Jurkat, Clone E6-1 (cell line): ENCODE data around the gene ITGBL1.

Experiments
- DNase-seq: peaks from one replicate; pipeline ENCODE4 v3.0.0-alpha.2; 2011; ENCODE audit warnings: low read depth, low spot score
- H3K4me3 ChIP-seq: 2 replicates; pipeline ENCODE4 v1.5.1; 2011; ENCODE audit warnings: mild to moderate bottlenecking, low read length, control low read depth, moderate library complexity

The ITGBL1 gene

DNA sequence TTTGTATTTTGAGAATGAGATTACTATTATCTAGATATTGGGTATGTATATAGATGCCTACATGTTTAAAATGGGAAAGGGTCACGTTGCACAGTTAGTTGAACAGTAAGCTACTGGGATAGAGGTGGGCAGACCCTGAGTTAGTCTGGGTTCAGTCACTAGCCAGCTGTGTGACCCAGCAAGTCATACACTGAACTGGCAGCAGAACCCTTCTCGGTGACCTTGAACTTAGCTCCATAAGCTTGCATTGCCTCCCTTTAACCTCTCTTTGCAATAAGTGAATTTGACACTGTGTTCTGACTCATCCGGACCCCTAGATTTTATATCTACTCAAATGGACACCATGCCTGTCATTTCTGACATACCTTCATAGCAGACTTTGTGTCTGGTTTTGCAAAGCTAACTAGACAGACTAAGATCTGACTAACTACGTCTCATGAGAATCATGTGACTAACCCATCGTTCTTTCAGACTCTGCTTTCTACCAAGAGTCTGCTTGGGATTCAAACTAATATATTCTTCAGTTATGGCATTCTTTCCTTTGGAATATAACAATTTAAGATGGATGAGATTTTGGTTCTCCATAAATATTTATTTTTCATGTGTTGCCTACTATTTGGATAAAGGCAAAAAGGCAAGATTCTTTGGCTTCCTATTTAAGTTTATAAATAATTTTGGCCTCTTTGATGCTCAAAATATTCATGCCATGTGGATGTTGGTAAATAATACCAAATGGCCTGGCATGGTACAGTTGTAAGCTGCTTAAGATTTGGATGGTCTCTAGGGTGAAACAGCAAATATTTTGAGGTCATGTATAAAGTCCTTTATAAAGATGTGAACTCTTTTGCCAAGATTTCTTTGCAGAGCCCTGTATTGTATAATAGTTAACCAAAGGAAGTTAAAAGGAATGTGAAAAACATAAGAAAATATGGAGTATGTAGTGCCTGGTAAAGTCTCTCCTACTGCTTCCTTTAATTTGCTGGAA lies 159.3 kb downstream of the ITGBL1 start:
- DNase-seq: no peak
- H3K4me3 ChIP-seq: no peak overlapping the region

DNA sequence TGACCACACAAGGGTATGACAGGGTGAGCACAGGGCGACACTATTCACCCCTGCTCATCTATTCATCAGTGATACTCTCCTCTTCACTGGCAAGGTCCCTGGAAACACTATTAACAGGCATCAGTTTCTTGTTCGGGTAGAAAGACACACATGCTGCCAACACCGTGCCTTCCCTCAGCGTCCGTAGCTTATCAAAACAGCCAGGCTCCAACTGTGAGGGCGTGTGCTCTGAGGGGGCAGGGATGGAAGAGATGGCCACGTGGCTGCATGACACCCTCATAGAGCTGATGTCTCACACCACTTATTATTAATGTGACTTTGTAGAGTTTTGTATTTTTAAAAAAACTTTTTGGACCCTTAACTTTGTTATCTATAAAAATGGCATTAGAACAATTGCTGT lies 160.3 kb downstream of the ITGBL1 start:
- DNase-seq: no peak
- H3K4me3 ChIP-seq: no peak overlapping the region

DNA sequence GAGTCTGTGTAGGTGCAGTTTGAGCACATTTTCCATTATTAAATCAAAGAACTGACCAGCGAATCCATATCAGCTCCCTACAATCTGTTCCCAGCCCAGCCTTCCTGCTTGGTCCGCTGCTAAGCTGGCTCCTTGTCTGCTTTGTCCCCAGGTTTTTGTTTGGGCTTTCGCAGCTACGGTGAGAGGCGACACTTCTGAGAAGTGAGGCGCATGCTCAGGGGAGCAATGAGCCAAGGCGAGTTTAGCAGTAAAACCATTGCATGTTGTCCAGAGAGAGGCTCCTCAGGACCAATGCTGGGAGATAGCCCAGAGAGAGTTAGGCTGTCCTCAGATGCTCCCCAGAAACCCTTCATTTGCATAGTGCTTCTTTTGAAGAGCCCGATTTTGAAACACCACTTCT lies 162.0 kb downstream of the ITGBL1 start:
- no peak for DNase-seq
- H3K4me3 ChIP-seq: no peak overlapping the region

DNA sequence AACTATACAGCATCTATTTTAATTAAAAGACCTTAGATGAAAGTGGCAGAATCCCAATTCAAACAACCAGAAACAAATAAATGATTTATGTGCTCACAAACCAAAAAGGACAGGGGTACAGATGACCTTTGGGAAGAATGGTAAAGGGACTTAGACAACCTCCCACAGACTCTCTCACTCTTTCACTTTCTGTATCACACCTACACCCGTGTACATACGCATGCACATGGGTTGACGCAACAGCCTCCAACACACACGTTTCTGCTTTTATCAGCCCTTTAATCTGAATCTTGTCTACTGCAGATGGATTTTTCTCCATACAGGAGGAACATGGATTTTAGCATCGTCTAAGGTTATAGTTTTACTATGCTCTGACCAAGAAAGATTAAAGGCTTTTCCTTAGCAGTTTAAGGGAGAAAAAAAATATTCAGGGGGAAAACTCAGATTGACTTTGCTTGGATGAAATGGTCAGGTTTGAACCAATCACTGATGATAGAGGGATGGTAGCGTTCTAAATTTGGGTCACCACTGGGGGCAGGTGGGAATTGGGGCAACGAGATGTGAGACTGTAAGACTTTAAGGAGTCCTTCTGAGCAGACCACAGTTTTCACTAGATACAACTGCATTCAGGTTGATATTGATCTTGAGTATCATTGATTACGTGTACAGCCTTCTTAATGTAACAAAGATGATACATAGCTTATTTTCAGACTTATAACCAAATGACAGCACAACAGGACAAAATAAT lies 166.1 kb downstream of the ITGBL1 start:
- DNase-seq: no peak
- H3K4me3 ChIP-seq: no peak overlapping the region

DNA sequence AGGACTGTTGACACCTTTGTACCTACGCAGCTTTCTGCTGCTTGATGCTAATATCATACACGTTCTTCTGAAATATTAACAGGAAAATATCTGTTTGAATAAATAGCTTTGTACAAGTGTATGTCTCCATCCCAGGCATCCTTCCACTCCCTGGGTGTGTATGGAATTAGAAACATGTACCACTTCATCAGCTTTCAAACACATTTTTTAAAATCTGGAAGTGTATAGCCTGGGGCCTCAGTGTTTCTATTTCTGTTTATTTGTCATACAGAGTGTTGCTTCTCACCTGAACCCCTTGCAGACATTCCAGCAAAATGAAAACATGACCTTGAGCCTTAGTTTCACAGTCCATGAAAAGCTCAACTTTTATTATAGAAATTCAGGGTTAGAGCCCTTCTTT lies 168.6 kb downstream of the ITGBL1 start:
- no peak for DNase-seq
- H3K4me3 ChIP-seq: no peak overlapping the region

DNA sequence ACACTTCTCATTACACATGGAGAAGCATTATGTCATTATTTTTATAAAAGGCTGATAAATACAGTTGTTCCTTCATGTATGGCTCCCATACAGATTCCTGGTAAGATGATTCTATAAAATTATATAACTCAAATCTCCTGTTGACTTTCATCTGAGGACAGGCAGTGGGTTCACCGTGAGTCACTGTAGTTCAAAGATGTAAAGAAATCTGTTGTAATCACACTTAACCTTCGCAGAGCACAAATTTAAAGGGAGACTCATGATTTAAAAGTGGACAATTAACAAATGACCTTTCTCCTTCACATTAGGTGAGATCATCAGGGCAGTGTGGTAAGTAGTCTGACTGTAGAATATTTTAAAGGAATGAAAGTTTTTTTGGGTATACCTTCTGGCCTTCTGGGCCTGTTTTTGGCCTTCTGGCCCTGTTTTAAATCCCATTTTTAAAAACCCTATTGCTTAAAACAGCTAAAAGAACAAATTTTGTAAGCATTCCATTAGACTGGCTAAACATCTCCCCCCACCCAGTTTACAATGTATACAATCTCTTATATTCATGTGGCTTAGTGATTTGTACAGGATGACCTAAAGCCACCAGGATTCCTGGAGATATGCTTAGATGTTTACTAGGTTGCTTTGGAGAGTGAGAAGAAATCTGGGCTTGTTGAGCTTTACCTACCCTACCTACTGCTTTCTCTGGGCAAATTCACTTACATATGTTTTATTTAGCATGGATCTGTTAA lies 171.2 kb downstream of the ITGBL1 start:
- no peak for DNase-seq
- H3K4me3 ChIP-seq: no peak overlapping the region

DNA sequence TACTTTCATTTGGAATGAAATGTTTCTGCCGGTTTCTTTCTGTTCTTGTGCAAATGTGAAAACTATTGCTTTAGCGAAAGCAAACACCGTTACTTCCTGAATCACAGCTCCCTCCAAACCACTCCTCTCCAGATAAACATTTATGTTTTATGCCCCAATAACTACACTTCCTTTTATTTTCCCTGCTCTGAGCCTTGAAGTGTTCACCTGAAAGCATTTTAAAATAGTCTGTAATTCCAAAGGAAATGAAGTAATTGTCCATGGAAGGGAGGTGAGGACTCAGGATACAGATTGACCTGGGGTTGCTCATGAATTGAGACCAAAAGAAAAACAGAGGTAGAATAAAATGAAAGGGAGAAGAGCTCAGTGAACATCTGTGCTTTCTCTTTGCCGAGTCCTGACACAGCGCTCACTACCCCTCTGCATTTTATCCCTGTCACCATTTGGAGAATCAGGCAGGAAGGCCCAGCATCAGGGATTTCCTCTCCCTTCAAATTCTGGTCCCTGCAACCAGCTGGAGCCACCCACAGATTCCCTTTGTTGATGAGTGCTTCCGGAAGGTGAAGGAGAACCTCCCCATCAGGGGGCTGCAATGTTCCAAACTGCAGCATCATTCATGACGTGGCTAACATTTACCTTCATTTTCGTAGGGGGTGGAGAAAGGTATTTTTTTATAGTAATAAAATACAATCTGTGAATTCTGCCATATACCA lies 171.9 kb downstream of the ITGBL1 start:
- H3K4me3 ChIP-seq: no peak overlapping the region
- no peak for DNase-seq

DNA sequence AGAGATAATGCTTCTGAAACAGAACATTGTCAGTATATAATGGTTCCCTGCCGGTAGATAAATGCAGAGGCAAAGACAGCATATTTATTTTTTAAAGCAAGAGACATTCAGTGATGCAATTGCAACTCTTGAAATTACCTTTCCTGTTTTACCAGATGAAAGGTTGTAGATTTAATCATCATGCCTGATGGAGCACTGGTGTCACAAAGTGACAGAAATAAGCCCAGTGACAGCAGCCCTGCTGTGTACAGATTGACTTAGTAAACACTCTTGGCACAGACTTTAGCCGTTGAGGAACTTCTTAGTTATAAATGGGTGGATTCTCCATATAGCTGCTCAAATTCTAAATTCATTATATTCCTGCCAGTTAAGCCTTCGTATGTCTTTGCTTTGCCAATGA lies 172.5 kb downstream of the ITGBL1 start:
- H3K4me3 ChIP-seq: no peak overlapping the region
- no peak for DNase-seq

DNA sequence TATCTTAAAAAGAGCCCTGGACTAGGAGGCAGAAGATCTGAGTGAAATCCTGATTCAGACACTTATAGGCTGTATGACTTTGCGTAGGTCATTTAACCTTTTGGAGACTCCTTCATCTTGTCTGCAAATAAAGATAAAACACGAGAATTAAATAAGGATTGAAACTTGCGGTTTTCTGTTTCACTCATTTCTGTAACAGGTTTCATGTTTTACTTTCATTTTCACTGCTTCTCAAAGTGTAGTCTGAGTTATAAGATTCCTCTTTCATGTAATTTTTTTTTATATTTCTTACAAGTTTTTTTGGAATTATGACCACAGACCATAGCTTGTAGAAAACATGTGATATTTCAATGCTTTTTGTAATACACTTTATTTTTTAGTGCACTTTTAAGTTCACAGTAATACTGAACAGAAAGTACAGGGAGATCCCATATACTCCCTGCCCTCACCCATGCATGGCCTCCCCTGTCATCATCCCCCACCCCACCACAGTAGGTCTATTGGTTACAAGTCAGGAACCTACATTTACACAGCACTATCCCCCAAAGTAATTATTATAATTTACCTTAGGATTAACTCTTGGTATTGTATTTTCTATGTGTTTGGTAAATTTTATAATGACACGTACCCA lies 174.6 kb downstream of the ITGBL1 start:
- peak overlapping the region; percentile 1 for H3K4me3 ChIP-seq
- DNase-seq: peak; percentile 51

DNA sequence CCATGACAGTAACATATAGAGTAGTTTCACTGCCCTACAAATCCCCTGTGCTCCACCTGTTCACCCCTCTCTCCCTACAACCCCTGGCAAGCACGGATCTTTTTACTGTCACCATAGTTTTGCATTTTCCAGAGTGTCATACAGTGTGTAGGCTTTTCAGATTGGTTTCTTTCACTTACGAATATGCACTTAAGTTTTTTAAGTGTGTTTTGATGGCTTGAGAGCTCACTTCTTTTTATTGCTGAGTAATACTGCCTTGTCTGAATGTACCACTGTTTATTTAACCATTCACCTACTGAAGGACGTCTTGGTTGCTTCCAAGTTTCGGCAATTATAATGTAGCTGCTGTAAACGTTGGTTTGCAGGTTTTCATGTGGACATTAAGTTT lies 175.1 kb downstream of the ITGBL1 start:
- DNase-seq: no peak
- no peak overlapping the region for H3K4me3 ChIP-seq

DNA sequence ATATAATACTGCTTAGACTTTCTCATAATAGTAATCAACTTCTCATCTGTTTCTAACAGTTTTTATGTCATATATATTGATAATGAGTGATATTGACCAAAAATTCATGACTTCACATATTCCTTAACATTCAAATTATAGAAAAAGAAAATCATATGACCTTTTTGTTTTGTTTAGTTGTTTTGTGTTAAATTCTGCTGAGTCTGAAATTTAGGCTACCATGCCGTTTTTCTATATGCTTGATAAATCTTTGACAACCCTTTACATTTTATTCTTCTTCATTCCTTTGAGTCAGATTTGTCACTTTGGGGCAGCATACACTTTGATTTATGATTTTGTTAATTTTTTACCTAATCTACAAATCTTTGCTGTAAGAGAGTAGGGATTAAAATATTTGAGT lies 176.4 kb downstream of the ITGBL1 start:
- no peak for DNase-seq
- no peak overlapping the region for H3K4me3 ChIP-seq

DNA sequence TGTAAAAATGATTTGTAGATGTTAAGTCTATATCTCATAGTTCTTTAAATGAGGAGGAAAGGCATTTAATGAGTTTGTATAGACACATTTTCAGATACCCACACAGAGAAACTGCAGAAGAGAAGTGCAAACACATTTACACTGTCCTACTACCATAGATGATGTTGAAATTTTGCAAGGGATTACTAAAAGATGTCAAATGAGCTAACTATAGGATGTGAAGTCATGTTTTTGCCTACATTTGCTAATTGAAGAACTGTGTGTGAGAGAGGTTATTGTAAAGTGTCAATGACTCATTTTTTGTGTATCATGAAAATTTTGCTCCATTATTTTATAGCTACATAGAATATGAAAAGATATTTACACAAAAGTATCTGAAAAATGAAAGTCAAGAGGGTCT lies 178.9 kb downstream of the ITGBL1 start:
- DNase-seq: no peak

DNA sequence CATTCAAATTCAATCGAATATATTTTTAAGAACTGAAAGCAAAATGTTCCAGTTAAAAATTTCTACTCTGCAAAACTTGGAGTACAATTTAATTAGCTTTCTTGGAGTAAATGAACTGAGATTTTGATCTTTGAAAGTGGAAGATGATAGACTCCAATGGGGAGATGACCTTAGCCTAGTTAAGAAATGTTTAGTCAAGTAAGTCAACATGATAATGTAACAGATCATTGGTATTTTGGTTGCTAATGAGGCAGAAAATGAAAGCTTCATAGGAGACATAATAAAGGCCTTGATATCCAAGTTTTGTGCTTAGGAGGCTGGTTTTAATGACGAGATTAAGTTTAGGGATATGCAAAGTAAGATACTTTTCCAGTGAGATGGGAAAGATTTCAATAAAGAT lies 181.7 kb downstream of the ITGBL1 start:
- no peak for DNase-seq
- H3K4me3 ChIP-seq: no peak overlapping the region

More for the DNA sequence above, 178.9 kb downstream of the ITGBL1 start:
- no peak overlapping the region for H3K4me3 ChIP-seq

DNA sequence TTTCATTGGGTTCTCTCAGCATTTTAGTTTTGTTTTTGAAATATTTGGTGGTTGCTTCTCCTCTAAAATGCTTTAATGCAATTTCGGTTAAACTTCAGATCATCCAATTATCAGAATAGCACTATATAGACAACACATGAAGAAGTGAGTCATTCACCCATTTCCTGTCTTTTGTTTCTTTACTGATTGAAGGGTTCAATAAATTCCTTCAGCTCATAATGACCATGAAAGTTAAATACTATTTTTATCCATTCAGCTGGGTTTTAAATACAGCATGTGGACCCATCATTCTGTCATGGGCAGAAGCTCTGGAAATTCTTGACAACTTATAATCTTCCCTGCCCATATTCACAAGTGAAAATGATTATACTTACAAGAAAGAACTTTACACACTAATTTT lies 187.2 kb downstream of the ITGBL1 start:
- DNase-seq: no peak
- H3K4me3 ChIP-seq: no peak overlapping the region

DNA sequence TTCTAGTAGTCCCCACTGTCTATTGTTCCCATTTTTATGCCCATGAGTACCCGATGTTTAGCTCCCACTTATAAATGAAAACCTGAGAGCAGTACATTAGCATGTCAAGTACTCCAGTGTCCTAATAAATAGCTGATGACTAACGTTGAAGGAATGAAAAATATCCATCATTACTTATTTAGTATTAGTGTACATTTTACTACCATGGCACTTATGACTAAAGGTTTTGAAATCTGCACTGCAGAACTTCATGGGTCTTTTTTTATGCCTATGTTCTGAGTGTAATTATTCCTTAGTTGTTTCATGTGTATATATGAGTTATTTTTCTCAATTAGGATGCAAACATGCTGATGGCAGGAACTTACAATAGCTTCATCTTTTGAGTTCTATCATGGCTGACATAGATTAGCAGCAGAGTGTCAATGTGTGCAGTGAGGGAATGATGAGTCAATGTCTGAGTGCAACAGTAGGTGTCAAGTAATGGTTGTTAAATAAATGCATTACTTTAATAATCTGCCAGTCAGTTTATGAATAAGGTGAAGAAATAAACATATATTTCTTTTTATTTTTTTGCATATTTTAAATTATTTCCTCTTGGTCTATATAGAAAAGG lies 188.4 kb downstream of the ITGBL1 start:
- no peak for DNase-seq
- no peak overlapping the region for H3K4me3 ChIP-seq

DNA sequence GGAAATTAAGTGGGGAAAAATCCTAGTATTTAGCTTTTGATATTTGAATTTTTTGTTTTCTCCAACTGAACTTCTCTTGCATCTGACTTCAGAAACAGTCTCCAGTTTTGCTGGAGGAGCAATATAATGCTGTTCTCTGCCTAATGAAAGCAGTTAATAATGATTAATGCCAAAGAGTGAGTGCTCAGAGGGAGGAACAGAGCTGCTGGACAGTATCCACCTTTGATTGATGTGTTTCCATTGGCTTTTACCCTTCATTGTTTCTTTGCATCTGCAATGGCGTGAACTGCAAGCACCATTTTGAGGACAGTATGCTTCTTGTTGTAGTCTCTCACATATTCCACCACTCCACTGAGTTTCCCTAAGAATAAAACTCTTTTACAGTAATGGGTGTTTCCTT lies 193.4 kb downstream of the ITGBL1 start:
- DNase-seq: no peak
- no peak overlapping the region for H3K4me3 ChIP-seq

DNA sequence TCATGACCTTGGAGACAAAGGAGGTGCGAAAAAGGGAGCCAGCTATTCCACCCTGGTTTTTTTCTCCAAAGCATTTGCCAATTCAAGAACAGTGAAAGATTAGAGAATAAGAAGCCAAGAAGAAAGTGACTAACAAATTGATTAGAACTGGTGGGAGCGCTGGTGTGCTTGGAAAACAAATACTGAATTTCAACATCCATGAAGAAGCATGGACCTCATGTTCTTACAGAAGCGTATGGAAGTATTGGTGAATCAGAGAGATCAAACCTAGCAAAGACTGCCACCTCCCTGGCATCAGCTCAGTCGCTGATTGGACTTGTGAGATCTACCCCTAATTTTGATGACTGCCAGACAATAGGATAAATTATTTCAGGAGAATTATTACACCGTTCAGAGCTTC lies 195.3 kb downstream of the ITGBL1 start:
- DNase-seq: no peak
- H3K4me3 ChIP-seq: no peak overlapping the region

DNA sequence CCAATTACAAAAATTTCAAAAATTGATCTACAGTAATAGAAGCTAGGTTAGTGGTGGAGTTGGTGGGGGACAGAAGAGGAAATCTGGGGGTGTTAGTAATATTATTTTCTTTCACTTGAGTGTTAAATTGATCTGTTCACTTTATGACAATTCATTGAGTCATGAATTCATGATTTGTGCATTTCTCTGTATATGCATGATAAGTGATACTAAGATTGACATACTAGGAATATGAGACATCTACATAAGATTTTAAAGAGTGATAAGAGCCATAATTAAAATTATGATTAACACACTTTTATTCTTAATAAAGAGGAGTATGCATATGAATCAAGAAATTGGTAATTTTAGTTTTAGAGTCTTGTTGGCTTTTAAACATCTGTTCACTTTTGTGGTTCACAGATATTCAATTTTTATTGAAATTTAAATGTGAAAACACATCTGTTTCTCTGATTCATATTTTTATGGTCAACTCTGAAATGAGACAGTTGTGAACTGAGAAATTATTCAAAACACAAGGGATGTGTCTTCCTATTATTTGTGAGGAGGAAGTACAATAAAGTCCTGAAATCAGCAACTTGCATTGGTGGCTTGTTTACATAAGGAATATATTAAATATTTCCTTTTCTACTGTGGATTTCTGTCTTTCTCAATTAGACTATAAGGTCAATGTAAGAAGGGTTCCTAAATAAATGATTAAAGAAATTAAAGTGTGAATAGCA lies 196.5 kb downstream of the ITGBL1 start:
- DNase-seq: no peak
- no peak overlapping the region for H3K4me3 ChIP-seq
